Panc1 (cell line): ENCODE measurements around the gene PDE6B. TPM values are rescaled to one million over a fixed set of nuclear protein-coding genes. Genes with fewer than 3 reads are reported as not detected.

Experiments
- ATAC-seq: fragments of 200-7000 bp; cut with Tn5 transposase; 2 replicates; pipeline ENCODE4 v1.9.1; 2020; ENCODE audit warnings: mild to moderate bottlenecking, moderate library complexity
- BruUV-seq: library from RNA; stranded (reverse); fragments of 400-500 nt; replicated peaks from 2 replicates; lab custom pipeline; 2021; lab: Mats Ljungman, UMichigan
- CTCF ChIA-PET: fragments of 300-600 bp; sonication (Branson Sonifier 250); formaldehyde crosslinking; loops from one replicate; lab custom pipeline; 2022; ENCODE audit warnings: antibody characterized with exemption; lab: Charles Lee
- POLR2A ChIA-PET: fragments of 300-600 bp; sonication (Branson Sonifier 250); formaldehyde crosslinking; loops from one replicate; lab custom pipeline; 2022; ENCODE audit warnings: antibody characterized with exemption; lab: Charles Lee
- DNase-seq: peaks from one replicate; pipeline ENCODE4 v3.0.0-alpha.2; 2010; ENCODE audit warnings: low read depth, low spot score
- H3K27ac ChIP-seq: 2 replicates; pipeline ENCODE4 v1.5.1; 2011; ENCODE audit warnings: mild to moderate bottlenecking, low read length, inconsistent platforms
- H3K27me3 ChIP-seq: fragments of 200-500 bp; sonication (Bioruptor generic); 2 replicates; pipeline ENCODE4 v1.6.0; 2014; ENCODE audit warnings: low read length, inconsistent platforms; ENCODE audit not compliant: control insufficient read depth, insufficient read depth
- H3K36me3 ChIP-seq: fragments of 200-500 bp; sonication (Bioruptor generic); 2 replicates; pipeline ENCODE4 v1.5.1; 2014; ENCODE audit warnings: inconsistent platforms, mild to moderate bottlenecking, low read length, moderate library complexity; ENCODE audit not compliant: control insufficient read depth, insufficient read depth
- H3K4me1 ChIP-seq: 2 replicates; pipeline ENCODE4 v1.5.1; 2011; ENCODE audit warnings: inconsistent platforms, mild to moderate bottlenecking, low read length, moderate library complexity; ENCODE audit not compliant: control insufficient read depth, insufficient read depth
- H3K4me3 ChIP-seq, 2 experiments: 2 replicates each; pipeline ENCODE4 v1.5.1; 2011 to 2012; ENCODE audit warnings: low read depth in 2 of 2, low read length in 2 of 2, mild to moderate bottlenecking in 2 of 2, inconsistent platforms in 1 of 2, moderate library complexity in 1 of 2
- H3K9me3 ChIP-seq: fragments of 200-500 bp; sonication (Bioruptor generic); 2 replicates; pipeline ENCODE4 v1.5.1; 2014; ENCODE audit warnings: low read depth, mild to moderate bottlenecking, inconsistent platforms, low read length, moderate library complexity; ENCODE audit not compliant: control insufficient read depth, insufficient read depth
- POLR2AphosphoS5 ChIP-seq: IDR thresholded peaks from 2 replicates; pipeline ENCODE4 v1.6.1; 2012; ENCODE audit warnings: mild to moderate bottlenecking, low read depth, low read length, moderate library complexity
- SIN3A ChIP-seq: IDR thresholded peaks from 2 replicates; pipeline ENCODE4 v1.6.1; 2012; ENCODE audit warnings: low read depth, mild to moderate bottlenecking, low read length, moderate library complexity, borderline replicate concordance; ENCODE audit not compliant: insufficient read depth
- TCF7L2 ChIP-seq: IDR thresholded peaks from 2 replicates; pipeline ENCODE4 v1.6.1; 2011; ENCODE audit warnings: mild to moderate bottlenecking, low read depth, low read length, inconsistent platforms
- in situ Hi-C: cut with HindIII; loops from 2 replicates; pipeline ENCODE4 v1.10.0; 2016; ENCODE audit warnings: low sequenced_read_pairs, low pct_unique_long_range_greater_than_20kb
- intact Hi-C: fragments of 100-400 bp; cut with micrococcal nuclease; formaldehyde crosslinking; loops from one replicate; pipeline ENCODE4 v1.10.0; 2022; ENCODE audit not compliant: unreplicated experiment
- total RNA-seq: library from RNA; stranded (reverse); gene quantifications from one replicate; pipeline ENCODE4 v1.2.1, GENCODE V29; 2021; ENCODE audit not compliant: unreplicated experiment
- TF ChIP-seq, protein P1 (sequence below): fragments of 450-650 bp; IDR thresholded peaks from 2 replicates; pipeline ENCODE4 v1.5.1; 2017; ENCODE audit warnings: mild to moderate bottlenecking
- TF ChIP-seq, protein P2 (sequence below), 2 experiments: IDR thresholded peaks; 2 replicates each; pipeline ENCODE4 v1.6.1; 2011 to 2012; ENCODE audit warnings: low read depth in 2 of 2, control low read depth in 1 of 2, low read length in 1 of 2, mild to moderate bottlenecking in 1 of 2, moderate library complexity in 1 of 2; ENCODE audit not compliant: insufficient read depth in 1 of 2

The PDE6B gene
- total RNA-seq, 1 experiment from 2014 or later: 6.5 TPM

DNA sequence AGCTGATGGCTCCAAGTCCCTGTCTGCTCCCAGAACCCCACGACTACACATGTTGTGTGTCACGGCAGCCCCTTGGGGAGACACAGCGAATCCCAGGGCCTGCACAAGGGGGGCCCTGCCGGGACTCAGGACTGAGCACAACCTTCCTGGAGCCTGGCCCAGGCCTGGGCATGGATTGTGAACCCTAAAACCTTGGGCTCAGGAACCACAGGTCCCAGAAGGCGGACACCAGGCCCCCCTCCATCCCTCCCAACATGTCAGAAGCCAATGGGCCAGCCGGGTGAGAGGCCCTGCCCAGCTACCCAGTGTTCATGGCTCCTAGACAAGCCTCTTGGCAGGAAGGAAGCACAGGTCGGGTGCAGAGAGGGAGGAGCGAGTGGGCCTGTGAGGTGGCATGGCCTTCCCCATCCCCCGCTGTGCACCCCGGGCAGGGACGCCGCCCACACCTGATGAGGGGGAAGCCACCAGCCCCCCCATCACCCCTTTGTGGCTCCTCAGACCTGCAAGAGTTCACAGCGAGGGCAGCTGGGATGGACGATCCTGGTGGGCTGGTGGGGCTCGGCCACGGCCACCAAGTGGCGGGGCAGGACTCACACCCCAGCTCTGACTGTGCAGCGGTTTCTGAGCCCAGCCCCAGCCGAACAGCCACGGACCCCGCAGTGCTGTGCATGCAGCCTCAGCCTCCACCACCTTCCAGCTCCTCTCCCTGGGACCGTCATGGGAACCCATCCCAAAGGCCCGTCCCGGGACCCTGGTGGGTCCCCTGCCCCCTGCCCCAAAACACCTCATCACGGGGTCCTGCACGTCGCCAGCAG, 3.7 kb downstream of the PDE6B start:
- H3K9me3 ChIP-seq: no peaks in the 10 kb centered on the region
- no peaks in the 10 kb centered on the region for H3K27me3 ChIP-seq
- H3K27ac ChIP-seq: no peak overlapping the region
- H3K36me3 ChIP-seq: no peaks in the 10 kb centered on the region
- no peaks in the 10 kb centered on the region for H3K4me1 ChIP-seq
- ATAC-seq (no peak), DNase-seq (no peak)
- POLR2A ChIA-PET: no interaction called here
- intact Hi-C loops (no loop called here), in situ Hi-C loops (no loop called here)
- no peak overlapping the region for H3K4me3 ChIP-seq
- TF ChIP-seq, protein P1, sequence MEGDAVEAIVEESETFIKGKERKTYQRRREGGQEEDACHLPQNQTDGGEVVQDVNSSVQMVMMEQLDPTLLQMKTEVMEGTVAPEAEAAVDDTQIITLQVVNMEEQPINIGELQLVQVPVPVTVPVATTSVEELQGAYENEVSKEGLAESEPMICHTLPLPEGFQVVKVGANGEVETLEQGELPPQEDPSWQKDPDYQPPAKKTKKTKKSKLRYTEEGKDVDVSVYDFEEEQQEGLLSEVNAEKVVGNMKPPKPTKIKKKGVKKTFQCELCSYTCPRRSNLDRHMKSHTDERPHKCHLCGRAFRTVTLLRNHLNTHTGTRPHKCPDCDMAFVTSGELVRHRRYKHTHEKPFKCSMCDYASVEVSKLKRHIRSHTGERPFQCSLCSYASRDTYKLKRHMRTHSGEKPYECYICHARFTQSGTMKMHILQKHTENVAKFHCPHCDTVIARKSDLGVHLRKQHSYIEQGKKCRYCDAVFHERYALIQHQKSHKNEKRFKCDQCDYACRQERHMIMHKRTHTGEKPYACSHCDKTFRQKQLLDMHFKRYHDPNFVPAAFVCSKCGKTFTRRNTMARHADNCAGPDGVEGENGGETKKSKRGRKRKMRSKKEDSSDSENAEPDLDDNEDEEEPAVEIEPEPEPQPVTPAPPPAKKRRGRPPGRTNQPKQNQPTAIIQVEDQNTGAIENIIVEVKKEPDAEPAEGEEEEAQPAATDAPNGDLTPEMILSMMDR: no peak
- TF ChIP-seq SIN3A (no peak), POLR2AphosphoS5 (no peak), TCF7L2 (no peak)
- TF ChIP-seq, protein P2, sequence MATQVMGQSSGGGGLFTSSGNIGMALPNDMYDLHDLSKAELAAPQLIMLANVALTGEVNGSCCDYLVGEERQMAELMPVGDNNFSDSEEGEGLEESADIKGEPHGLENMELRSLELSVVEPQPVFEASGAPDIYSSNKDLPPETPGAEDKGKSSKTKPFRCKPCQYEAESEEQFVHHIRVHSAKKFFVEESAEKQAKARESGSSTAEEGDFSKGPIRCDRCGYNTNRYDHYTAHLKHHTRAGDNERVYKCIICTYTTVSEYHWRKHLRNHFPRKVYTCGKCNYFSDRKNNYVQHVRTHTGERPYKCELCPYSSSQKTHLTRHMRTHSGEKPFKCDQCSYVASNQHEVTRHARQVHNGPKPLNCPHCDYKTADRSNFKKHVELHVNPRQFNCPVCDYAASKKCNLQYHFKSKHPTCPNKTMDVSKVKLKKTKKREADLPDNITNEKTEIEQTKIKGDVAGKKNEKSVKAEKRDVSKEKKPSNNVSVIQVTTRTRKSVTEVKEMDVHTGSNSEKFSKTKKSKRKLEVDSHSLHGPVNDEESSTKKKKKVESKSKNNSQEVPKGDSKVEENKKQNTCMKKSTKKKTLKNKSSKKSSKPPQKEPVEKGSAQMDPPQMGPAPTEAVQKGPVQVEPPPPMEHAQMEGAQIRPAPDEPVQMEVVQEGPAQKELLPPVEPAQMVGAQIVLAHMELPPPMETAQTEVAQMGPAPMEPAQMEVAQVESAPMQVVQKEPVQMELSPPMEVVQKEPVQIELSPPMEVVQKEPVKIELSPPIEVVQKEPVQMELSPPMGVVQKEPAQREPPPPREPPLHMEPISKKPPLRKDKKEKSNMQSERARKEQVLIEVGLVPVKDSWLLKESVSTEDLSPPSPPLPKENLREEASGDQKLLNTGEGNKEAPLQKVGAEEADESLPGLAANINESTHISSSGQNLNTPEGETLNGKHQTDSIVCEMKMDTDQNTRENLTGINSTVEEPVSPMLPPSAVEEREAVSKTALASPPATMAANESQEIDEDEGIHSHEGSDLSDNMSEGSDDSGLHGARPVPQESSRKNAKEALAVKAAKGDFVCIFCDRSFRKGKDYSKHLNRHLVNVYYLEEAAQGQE (IDR thresholded peaks at IDR 0.05; ENCODE audit: insufficient read depth in 1 of 2, low read depth in 2 of 2, low read length in 1 of 2): no peak
- CTCF ChIA-PET: no interaction called here
- BruUV-seq: no TSS peak

DNA sequence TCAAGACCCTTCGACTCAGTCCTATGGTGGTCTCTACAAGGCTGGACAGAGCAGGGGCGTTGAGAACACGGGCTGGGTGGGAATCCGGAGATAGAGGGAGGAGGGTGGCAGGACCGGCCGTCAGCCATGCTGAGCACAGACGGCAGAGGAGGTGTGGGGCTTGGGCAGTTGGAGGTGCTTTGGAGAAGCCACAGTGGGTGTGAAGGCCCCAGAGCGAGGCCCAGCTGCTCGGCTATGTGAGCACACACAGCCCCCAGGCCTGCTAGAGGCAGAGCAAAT, 4.2 kb downstream of the PDE6B start:
- Histone ChIP-seq H3K4me1 (no peaks in the 10 kb centered on the region), H3K9me3 (no peaks in the 10 kb centered on the region), H3K27ac (no peak overlapping the region), H3K27me3 (no peaks in the 10 kb centered on the region), H3K36me3 (no peaks in the 10 kb centered on the region), H3K4me3 (no peak overlapping the region)
- ChIA-PET CTCF (no interaction called here), POLR2A (no interaction called here)
- intact Hi-C loops: no loop called here
- BruUV-seq: no TSS peak
- DNase-seq (no peak), ATAC-seq (no peak)
- TF ChIP-seq SIN3A (no peak), POLR2AphosphoS5 (no peak), TCF7L2 (no peak)
- TF ChIP-seq, protein P1: no peak
- TF ChIP-seq, protein P2 (IDR thresholded peaks at IDR 0.05; ENCODE audit: insufficient read depth in 1 of 2, low read depth in 2 of 2, low read length in 1 of 2): no peak
- in situ Hi-C loops: no loop called here
